Measurements from ENCODE around the gene TMEM14C. TPM values are rescaled to one million over a fixed set of nuclear protein-coding genes. Genes with fewer than 3 reads are reported as not detected.
"Not testable (repeated sequence)": the region's sequence is repeated elsewhere in the genome, so short reads cannot be mapped to it uniquely, and the experiment has no call there.

Gene TMEM14C
- total RNA-seq, 6 experiments from 2014 or later = 45.6 to 72.1 (median 54.0) TPM

- no peak for DNase-seq
- H3K4me1 ChIP-seq = no peaks in the 10 kb centered on the region
- no peak for TF ChIP-seq CTCF (IDR thresholded peaks at IDR 0.05)
- no peak for TF ChIP-seq POLR2A (IDR thresholded peaks at IDR 0.05)
- 91% methylated on average over 8 of the region's 17 CpGs for WGBS (ENCODE audit: insufficient coverage, low coverage, low lambda C conversion rate, missing lambda C conversion rate)
- no peaks in the 10 kb centered on the region for H3K9me3 ChIP-seq
- H3K27ac ChIP-seq = no peak overlapping the region
- no peak for ATAC-seq
- no peaks in the 10 kb centered on the region for H3K27me3 ChIP-seq
- intact Hi-C loops (cut with DNase I) = no loop called here
- H3K4me3 ChIP-seq = no peak overlapping the region
- H3K36me3 ChIP-seq = peaks cover 0 to 29% (median 0%) of the 10 kb centered on the region in 4 donors
These were observed 10.4 kb downstream of the TMEM14C start for GRCh38 chr6:10733151-10733715.

GRCh38 chr6:10733863-10734262 lies 11.0 kb downstream of the TMEM14C start:
- WGBS (ENCODE audit: insufficient coverage, low coverage, low lambda C conversion rate, missing lambda C conversion rate) = 95% methylated on average over 3 of the region's 3 CpGs
- intact Hi-C loops (cut with DNase I) = no loop called here
- no peak overlapping the region for H3K4me3 ChIP-seq

GRCh38 chr6:10736731-10737130 lies 13.9 kb downstream of the TMEM14C start:
- Histone ChIP-seq H3K27me3 (no peaks in the 10 kb centered on the region), H3K27ac (no peak overlapping the region), H3K4me3 (no peak overlapping the region), H3K36me3 (peaks cover 0 to 4% (median 0%) of the 10 kb centered on the region in 4 donors), H3K4me1 (no peaks in the 10 kb centered on the region), H3K9me3 (no peaks in the 10 kb centered on the region)
- WGBS (ENCODE audit: insufficient coverage, low coverage, low lambda C conversion rate, missing lambda C conversion rate) = 90% methylated on average over 2 of the region's 2 CpGs
- intact Hi-C loops (cut with DNase I) = no loop called here
- no peak for DNase-seq
- ATAC-seq = no peak
- TF ChIP-seq POLR2A (IDR thresholded peaks at IDR 0.05) = no peak
- no peak for TF ChIP-seq CTCF (IDR thresholded peaks at IDR 0.05)

More at GRCh38 chr6:10733863-10734262, 11.0 kb downstream of the TMEM14C start:
- no peaks in the 10 kb centered on the region for H3K27me3 ChIP-seq
- H3K9me3 ChIP-seq = no peaks in the 10 kb centered on the region
- H3K4me1 ChIP-seq = no peaks in the 10 kb centered on the region
- ATAC-seq (no peak), DNase-seq (no peak)
- peaks cover 0 to 23% (median 0%) of the 10 kb centered on the region in 4 donors for H3K36me3 ChIP-seq
- TF ChIP-seq CTCF (IDR thresholded peaks at IDR 0.05) (no peak), POLR2A (IDR thresholded peaks at IDR 0.05) (no peak)
- no peak overlapping the region for H3K27ac ChIP-seq

- no peak for ATAC-seq
- DNase-seq = no peak
- intact Hi-C loops (cut with DNase I) = no loop called here
- Histone ChIP-seq H3K4me1 (no peaks in the 10 kb centered on the region), H3K9me3 (no peaks in the 10 kb centered on the region), H3K4me3 (no peak overlapping the region), H3K27me3 (no peaks in the 10 kb centered on the region), H3K27ac (no peak overlapping the region), H3K36me3 (no peaks in the 10 kb centered on the region)
- TF ChIP-seq POLR2A (IDR thresholded peaks at IDR 0.05) (no peak), CTCF (IDR thresholded peaks at IDR 0.05) (no peak)
These were observed 17.2 kb downstream of the TMEM14C start for GRCh38 chr6:10740061-10740460.

GRCh38 chr6:10741643-10742042 lies 18.8 kb downstream of the TMEM14C start:
- ATAC-seq; intact Hi-C loops (cut with DNase I): not testable (repeated sequence)
- 84% methylated on average over 4 of the region's 4 CpGs for WGBS (ENCODE audit: insufficient coverage, low coverage, low lambda C conversion rate, missing lambda C conversion rate)

More at GRCh38 chr6:10741643-10742042, 18.8 kb downstream of the TMEM14C start:
- not testable (repeated sequence) for DNase-seq, H3K4me1 ChIP-seq, H3K27ac ChIP-seq, H3K36me3 ChIP-seq, H3K27me3 ChIP-seq, H3K4me3 ChIP-seq, H3K9me3 ChIP-seq

Data from right lobe of liver (tissue), 6 donors.